ACC112 (cell line): ENCODE results near the gene PEX14.

Source experiments
- H2AFZ ChIP-seq: fragments of 200-600 bp; sonication (generic); one replicate; pipeline ENCODE4 v1.6.0; 2017; ENCODE audit warnings: antibody characterized with exemption, low read length; ENCODE audit not compliant: unreplicated experiment
- H3K27ac ChIP-seq: fragments of 200-600 bp; sonication (generic); 2 replicates; pipeline ENCODE4 v1.5.1; 2014; ENCODE audit warnings: low read depth, mild to moderate bottlenecking, antibody characterized with exemption, low read length, moderate library complexity
- H3K27me3 ChIP-seq: fragments of 200-600 bp; sonication (generic); 2 replicates; pipeline ENCODE4 v1.6.1; 2014; ENCODE audit warnings: mild to moderate bottlenecking, antibody characterized with exemption, low read length, moderate library complexity, mixed read lengths; ENCODE audit not compliant: insufficient read depth
- H3K36me3 ChIP-seq: fragments of 200-600 bp; sonication (generic); 2 replicates; pipeline ENCODE4 v1.6.1; 2016; ENCODE audit warnings: mild to moderate bottlenecking, antibody characterized with exemption, low read length, moderate library complexity, mixed read lengths; ENCODE audit not compliant: insufficient read depth
- H3K4me1 ChIP-seq: fragments of 200-600 bp; sonication (generic); one replicate; pipeline ENCODE4 v1.6.1; 2016; ENCODE audit warnings: low read length, mixed read lengths; ENCODE audit not compliant: insufficient read depth, unreplicated experiment, control insufficient read depth
- H3K4me3 ChIP-seq: fragments of 200-600 bp; sonication (generic); 2 replicates; pipeline ENCODE4 v1.5.1; 2014; ENCODE audit warnings: mild to moderate bottlenecking, low read depth, low read length
- H3K79me2 ChIP-seq: fragments of 200-600 bp; sonication (generic); one replicate; pipeline ENCODE4 v1.6.0; 2016; ENCODE audit warnings: low read length; ENCODE audit not compliant: control insufficient read depth, unreplicated experiment, insufficient read depth

PEX14 gene

DNA sequence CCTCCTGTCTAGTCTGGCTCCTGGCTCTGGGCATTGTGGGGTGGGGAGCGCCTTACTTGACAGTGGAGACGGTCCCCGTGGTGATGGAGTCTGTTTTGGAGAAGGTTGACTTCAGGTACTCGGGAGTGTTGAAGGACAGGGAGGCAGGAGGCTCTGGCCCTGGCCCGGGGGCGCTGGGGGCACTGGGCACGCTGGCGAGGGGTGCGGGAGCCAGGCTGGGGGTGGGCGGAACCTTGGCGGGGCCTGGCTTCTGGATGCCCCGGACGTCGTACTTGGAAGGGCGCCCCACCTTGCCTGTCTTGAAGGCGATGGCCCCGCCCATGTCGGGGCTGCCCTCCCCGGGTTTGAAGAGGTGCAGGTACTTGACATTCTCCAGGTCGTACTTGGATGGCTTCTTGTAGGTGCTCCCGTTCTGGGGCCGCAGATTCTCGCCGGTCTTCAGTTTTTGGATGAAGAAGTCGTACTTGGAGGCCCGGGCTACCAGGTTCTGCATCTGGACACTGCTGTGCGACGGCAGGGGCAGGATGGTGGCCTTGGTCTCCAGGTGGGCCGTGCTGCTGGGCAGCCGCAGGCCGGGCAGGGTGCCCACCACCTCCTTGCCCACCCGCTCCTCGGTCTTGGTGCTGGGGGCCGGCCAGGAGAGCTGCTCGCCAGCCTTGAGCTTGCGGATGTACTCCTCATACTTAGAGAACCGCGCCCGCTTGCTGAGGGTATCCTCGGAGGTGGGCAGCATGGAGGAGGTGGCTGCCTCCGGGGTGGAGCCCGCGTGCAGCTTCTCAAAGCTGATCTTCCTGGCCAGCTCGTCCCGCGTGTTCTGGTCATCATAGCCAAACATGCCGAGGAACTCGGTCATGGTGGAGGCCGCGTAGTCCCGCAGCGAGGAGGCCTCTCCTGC is 185.1 kb downstream of the PEX14 start:
- H3K36me3 ChIP-seq: no peaks in the 10 kb centered on the region

DNA sequence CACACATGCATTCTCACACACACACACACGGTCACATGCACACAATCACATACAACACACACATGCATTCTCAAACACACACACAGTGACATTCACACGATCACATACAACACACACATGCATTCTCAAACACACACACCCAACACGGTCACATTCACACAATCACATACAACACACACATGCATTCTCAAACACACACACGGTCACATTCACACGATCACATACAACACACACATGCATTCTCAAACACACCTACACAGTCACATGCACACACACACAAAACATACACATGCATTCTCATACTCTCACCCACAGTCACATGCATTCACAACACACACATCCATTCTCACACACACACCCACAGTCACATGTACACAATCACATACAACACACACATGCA is 186.7 kb downstream of the PEX14 start:
- Histone ChIP-seq H3K79me2 (no peaks in the 10 kb centered on the region), H3K36me3 (no peaks in the 10 kb centered on the region), H2AFZ (no peak overlapping the region), H3K4me3 (no peak overlapping the region), H3K4me1 (peaks cover 4% of the 10 kb centered on the region), H3K27me3 (no peaks in the 10 kb centered on the region), H3K27ac (no peak overlapping the region)

More for the DNA sequence above, 185.1 kb downstream of the PEX14 start:
- no peaks in the 10 kb centered on the region for H3K79me2 ChIP-seq
- no peak overlapping the region for H3K4me3 ChIP-seq
- no peak overlapping the region for H3K27ac ChIP-seq
- no peaks in the 10 kb centered on the region for H3K27me3 ChIP-seq
- H2AFZ ChIP-seq: no peak overlapping the region
- peaks cover 4% of the 10 kb centered on the region for H3K4me1 ChIP-seq

DNA sequence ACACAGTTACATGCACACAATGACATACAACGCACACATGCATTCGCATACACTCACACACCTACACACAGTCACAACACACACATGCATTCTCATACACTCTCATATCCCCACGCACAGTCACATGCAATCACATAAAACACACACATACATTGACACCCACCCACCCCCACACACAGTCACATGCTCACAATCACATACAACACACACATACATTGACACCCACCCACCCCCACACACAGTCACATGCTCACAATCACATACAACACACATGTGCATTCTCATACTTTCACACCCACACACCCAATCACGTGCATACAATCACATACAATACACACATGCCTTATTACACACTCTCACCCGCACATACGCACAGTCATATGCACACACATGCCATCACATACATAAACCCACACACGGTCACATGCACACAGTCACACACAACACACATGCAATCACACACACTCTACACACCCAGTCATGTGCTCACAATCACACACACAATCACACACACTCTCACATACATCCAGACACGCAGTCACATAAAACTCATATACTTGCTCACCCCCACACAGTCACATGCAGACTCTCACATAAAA is 187.4 kb downstream of the PEX14 start:
- H3K4me3 ChIP-seq: no peak overlapping the region
- H3K27ac ChIP-seq: no peak overlapping the region
- no peak overlapping the region for H2AFZ ChIP-seq
- H3K4me1 ChIP-seq: peaks cover 4% of the 10 kb centered on the region
- no peaks in the 10 kb centered on the region for H3K27me3 ChIP-seq
- H3K36me3 ChIP-seq: no peaks in the 10 kb centered on the region
- H3K79me2 ChIP-seq: no peaks in the 10 kb centered on the region

DNA sequence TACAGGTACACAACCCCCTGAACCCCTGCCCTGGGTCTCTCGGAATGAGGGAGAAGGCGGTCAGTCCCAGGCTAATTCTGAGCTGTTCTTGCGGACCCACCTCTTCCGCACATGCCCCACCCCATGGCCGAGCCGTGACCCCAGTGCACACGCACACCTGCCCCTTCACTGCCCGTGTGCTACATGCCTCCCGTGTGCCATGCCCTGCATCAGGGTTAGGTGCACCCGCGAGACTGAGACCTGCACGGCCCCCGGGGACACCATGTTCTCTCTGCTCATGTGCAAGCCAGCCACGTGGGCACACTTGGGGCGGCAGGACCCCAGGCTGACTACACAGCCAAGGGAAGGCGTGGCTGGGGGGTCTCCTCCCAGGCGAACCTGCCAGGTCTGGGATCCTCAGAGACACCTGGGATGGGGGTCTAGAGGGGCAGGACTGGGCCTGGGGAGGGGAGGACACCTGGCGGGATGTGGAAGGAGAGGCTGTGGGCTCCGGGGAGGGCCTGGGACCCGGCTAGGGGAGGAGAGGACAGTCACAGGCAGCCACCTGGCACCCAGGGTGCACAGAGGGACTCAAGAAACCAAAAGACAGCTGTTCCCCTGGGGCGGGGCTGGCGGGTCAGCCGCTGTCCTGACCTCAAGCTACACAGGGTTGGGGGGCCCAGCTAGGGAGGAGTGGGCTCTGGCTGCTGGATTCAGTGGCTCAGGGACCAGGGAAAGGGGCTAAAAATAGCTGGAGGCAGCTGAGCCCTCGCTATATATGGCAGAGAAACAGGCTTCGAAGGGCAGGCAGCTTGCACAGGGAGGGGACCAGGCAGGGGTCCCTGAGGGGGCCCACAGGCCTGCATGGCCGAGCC is 188.3 kb downstream of the PEX14 start:
- H3K27me3 ChIP-seq: no peaks in the 10 kb centered on the region
- peaks cover 4% of the 10 kb centered on the region for H3K4me1 ChIP-seq
- no peaks in the 10 kb centered on the region for H3K36me3 ChIP-seq
- H2AFZ ChIP-seq: no peak overlapping the region
- no peak overlapping the region; the same call in 1 of the 2 replicates for H3K4me3 ChIP-seq
- H3K27ac ChIP-seq: no peak overlapping the region
- H3K79me2 ChIP-seq: no peaks in the 10 kb centered on the region

GRCh38 chr1:10663678-10664035 is 188.9 kb downstream of the PEX14 start:
- H3K36me3 ChIP-seq: no peaks in the 10 kb centered on the region
- no peak overlapping the region for H2AFZ ChIP-seq
- H3K4me3 ChIP-seq: no peak overlapping the region; the same call in 1 of the 2 replicates
- H3K27me3 ChIP-seq: no peaks in the 10 kb centered on the region
- peaks cover 4% of the 10 kb centered on the region for H3K4me1 ChIP-seq
- H3K27ac ChIP-seq: no peak overlapping the region
- H3K79me2 ChIP-seq: no peaks in the 10 kb centered on the region

GRCh38 chr1:10664251-10664650 is 189.5 kb downstream of the PEX14 start:
- no peaks in the 10 kb centered on the region for H3K36me3 ChIP-seq
- H3K4me3 ChIP-seq: no peak overlapping the region
- H3K27me3 ChIP-seq: no peaks in the 10 kb centered on the region
- H3K79me2 ChIP-seq: no peaks in the 10 kb centered on the region
- no peak overlapping the region for H3K27ac ChIP-seq
- H2AFZ ChIP-seq: no peak overlapping the region
- peaks cover 4% of the 10 kb centered on the region for H3K4me1 ChIP-seq

DNA sequence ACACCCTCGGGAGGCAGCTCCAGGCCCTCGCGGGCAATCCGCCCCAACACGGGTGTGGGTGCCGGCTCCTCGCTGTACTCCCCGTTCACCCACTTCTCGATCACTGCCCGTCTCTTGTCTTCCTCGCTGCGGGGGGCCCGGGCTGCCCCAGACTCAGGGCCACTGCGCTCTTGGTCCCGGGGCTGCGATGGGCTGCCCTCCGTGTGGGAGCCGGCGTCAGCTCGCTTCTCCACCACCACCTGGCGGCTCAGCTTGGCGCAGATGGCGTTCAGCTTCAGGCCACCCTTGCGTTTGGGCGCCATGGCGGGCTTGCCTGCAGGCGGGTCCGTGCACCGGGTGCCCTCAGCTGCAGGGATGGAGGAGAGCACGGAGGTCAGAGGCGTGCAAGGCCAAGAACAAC is 190.5 kb downstream of the PEX14 start:
- Histone ChIP-seq H3K27ac (no peak overlapping the region), H3K36me3 (no peaks in the 10 kb centered on the region)

GRCh38 chr1:10665930-10666850 is 191.4 kb downstream of the PEX14 start:
- Histone ChIP-seq H3K36me3 (no peaks in the 10 kb centered on the region), H2AFZ (no peak overlapping the region), H3K79me2 (no peaks in the 10 kb centered on the region), H3K4me3 (no peak overlapping the region), H3K27me3 (peaks cover 2% of the 10 kb centered on the region; the same call in 1 of the 2 replicates), H3K27ac (no peak overlapping the region), H3K4me1 (peaks cover 4% of the 10 kb centered on the region)

More for the DNA sequence above, 190.5 kb downstream of the PEX14 start:
- H3K4me3 ChIP-seq: no peak overlapping the region
- peaks cover 4% of the 10 kb centered on the region for H3K4me1 ChIP-seq
- no peaks in the 10 kb centered on the region for H3K27me3 ChIP-seq
- H2AFZ ChIP-seq: no peak overlapping the region
- no peaks in the 10 kb centered on the region for H3K79me2 ChIP-seq

- Histone ChIP-seq H3K4me3 (no peak overlapping the region), H3K79me2 (no peaks in the 10 kb centered on the region), H3K36me3 (no peaks in the 10 kb centered on the region), H3K27ac (no peak overlapping the region), H3K27me3 (peaks cover 15% of the 10 kb centered on the region), H3K4me1 (peaks cover 4% of the 10 kb centered on the region), H2AFZ (no peak overlapping the region)
These were observed 193.4 kb downstream of the PEX14 start for GRCh38 chr1:10667861-10668761.
